GM18517 (cell line): Measurements from ENCODE around the gene GOLGA8N.

Experiments
- ATAC-seq: cut with Tn5 transposase; IDR thresholded peaks from one replicate; pipeline ENCODE4 v1.9.1; 2021; ENCODE audit warnings: mild to moderate bottlenecking, moderate library complexity; ENCODE audit not compliant: unreplicated experiment

GOLGA8N gene

GRCh38 chr15:32649342-32649741 lies 56.1 kb downstream of the GOLGA8N start:
- no peak for ATAC-seq

DNA sequence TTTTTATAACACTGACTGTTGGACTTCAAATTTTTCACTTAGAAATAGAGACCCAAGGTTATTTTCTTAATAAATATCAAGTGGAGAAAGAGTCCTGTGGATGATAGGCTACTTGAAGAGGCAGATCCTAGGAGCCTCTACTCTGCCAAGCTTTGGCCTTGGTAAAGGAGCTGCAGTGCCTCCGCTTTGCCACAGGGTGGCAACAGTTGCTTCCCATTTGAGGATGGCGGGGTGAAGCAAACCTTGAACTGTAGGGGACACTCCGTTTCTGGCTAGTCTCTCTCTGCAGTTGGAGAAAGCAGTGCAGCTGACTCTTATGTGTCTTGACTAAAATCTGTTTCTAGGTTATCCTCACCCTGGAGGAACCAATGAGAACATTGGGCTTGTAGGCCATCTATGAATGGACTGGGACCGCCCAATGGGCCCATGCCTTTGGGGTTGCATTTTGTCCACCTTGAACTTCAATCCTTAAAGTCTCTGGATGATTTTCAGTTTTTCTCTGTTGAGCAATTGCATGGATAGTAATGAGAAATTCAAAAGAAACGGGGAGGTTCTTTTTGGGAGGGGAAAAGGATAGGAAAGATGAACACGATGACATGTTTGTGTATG lies 58.1 kb downstream of the GOLGA8N start:
- no peak for ATAC-seq

DNA sequence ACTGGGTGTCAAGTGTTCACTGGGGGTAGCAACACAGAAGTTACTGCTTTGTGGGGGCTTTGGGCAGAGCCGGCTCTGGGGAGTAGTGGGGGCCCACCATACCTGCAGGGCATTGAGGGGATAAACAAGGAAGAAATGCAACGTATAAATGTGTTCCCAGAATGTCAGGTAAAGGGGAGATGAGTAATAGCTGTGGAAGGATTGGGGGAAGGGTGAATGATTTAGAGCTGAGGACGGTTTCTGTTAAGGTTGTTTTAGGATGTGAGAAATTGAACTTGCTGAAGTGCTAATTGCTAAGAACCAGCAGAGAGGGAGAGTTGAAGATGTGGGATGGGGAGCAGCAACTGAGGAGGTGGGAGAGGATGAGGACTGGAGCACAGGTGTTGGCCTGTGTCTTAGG lies 58.9 kb downstream of the GOLGA8N start:
- ATAC-seq: no peak

GRCh38 chr15:32656091-32656490 lies 62.8 kb downstream of the GOLGA8N start:
- ATAC-seq: no peak

DNA sequence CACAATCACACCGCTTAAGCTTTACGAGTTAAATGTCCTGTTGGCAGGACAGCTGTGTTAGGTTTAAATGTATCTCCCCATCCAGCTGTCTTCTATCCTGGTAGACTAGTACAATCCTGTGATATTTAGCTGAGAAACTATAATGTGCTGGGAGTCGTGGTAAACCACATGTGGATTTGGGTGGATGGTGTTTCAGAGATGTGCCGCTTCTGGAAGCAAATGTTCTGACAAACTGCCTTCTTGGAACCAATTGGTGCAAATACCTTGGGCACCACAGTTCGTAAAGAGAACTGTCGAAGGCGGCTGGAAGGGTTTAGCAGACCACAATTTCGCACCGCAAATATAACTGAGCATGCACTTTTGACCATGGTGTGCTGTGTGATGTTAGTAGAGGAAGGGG lies 63.2 kb downstream of the GOLGA8N start:
- no peak for ATAC-seq
